Iris pigment epithelial cell (primary cell): ENCODE results near the gene INPP4B.

Source experiments
- DNase-seq: peaks from one replicate; pipeline ENCODE4 v3.0.0-alpha.2; 2011; ENCODE audit warnings: low read depth

INPP4B gene

GRCh38 chr4:142376204-142376603, 469.9 kb downstream of the INPP4B start:
- no peak for DNase-seq

GRCh38 chr4:142373610-142374009, 472.5 kb downstream of the INPP4B start:
- DNase-seq = peak; percentile 59

GRCh38 chr4:142372530-142373260, 473.4 kb downstream of the INPP4B start:
- no peak for DNase-seq

GRCh38 chr4:142369141-142369540, 477.0 kb downstream of the INPP4B start:
- no peak for DNase-seq

- DNase-seq = no peak
Observed at GRCh38 chr4:142367418-142368180, 478.5 kb downstream of the INPP4B start.

- no peak for DNase-seq
Observed at GRCh38 chr4:142366769-142367181, 479.3 kb downstream of the INPP4B start.

GRCh38 chr4:142365391-142365790, 480.7 kb downstream of the INPP4B start:
- DNase-seq = no peak

- DNase-seq = no peak
Observed at GRCh38 chr4:142363686-142364085, 482.4 kb downstream of the INPP4B start.

GRCh38 chr4:142361981-142362380, 484.1 kb downstream of the INPP4B start:
- no peak for DNase-seq

- DNase-seq = no peak
Observed at GRCh38 chr4:142360657-142361056, 485.4 kb downstream of the INPP4B start.

- no peak for DNase-seq
Observed at GRCh38 chr4:142358656-142359055, 487.4 kb downstream of the INPP4B start.

- DNase-seq = no peak
Observed at GRCh38 chr4:142356801-142357200, 489.3 kb downstream of the INPP4B start.

- DNase-seq = no peak
Observed at GRCh38 chr4:142356118-142356759, 489.9 kb downstream of the INPP4B start.

GRCh38 chr4:142355421-142355930, 490.6 kb downstream of the INPP4B start:
- DNase-seq = no peak

GRCh38 chr4:142354794-142355420, 491.2 kb downstream of the INPP4B start:
- no peak for DNase-seq

GRCh38 chr4:142354041-142354440, 492.1 kb downstream of the INPP4B start:
- no peak for DNase-seq

GRCh38 chr4:142353149-142353738, 492.9 kb downstream of the INPP4B start:
- DNase-seq = peak; percentile 63

- DNase-seq = no peak
Observed at GRCh38 chr4:142352712-142353111, 493.4 kb downstream of the INPP4B start.

GRCh38 chr4:142351958-142352357, 494.1 kb downstream of the INPP4B start:
- DNase-seq = no peak

- DNase-seq = no peak
Observed at GRCh38 chr4:142350871-142351270, 495.2 kb downstream of the INPP4B start.

GRCh38 chr4:142348613-142349021, 497.5 kb downstream of the INPP4B start:
- no peak for DNase-seq

GRCh38 chr4:142347241-142347640, 498.9 kb downstream of the INPP4B start:
- DNase-seq = peak; percentile 67
